GM18951 (cell line): ENCODE measurements around the gene NOPCHAP1.
"Not testable (repeated sequence)": the region's sequence is repeated elsewhere in the genome, so short reads cannot be mapped to it uniquely, and the experiment has no call there.

Source experiments
- POLR2A ChIP-seq: IDR thresholded peaks from 4 replicates; pipeline ENCODE4 v1.6.1; 2011; ENCODE audit warnings: mild to moderate bottlenecking; ENCODE audit not compliant: insufficient read length, insufficient read depth; ENCODE audit errors: extremely low read depth
- in situ Hi-C: fragments of 300-500 bp; cut with MboI; formaldehyde crosslinking; loops from one replicate; pipeline ENCODE4 v1.12.0; 2022; ENCODE audit warnings: low sequenced_read_pairs, mixed read lengths, inconsistent platforms; ENCODE audit not compliant: unreplicated experiment

The NOPCHAP1 gene

GRCh38 chr12:104986022-104986941, at the start of gene NOPCHAP1:
TSS of gene NOPCHAP1 (plus strand) at chr12:104986316. CDS start at chr12:104986353, 37 bp downstream.
- in situ Hi-C loops, result no loop called here
- peak; percentile 91 for TF ChIP-seq POLR2A

- in situ Hi-C loops, result no loop called here
- TF ChIP-seq POLR2A, result no peak
These were observed 47.7 kb upstream of the NOPCHAP1 start for GRCh38 chr12:104938371-104938770.

- no peak for TF ChIP-seq POLR2A
- in situ Hi-C loops, result no loop called here
These were observed 47.0 kb upstream of the NOPCHAP1 start for GRCh38 chr12:104939089-104939488.

- no peak for TF ChIP-seq POLR2A
- in situ Hi-C loops, result no loop called here
These were observed 44.7 kb upstream of the NOPCHAP1 start for GRCh38 chr12:104941454-104941853.

GRCh38 chr12:104942075-104942474, 44.0 kb upstream of the NOPCHAP1 start:
- TF ChIP-seq POLR2A, result no peak
- in situ Hi-C loops, result no loop called here

- in situ Hi-C loops, result not testable (repeated sequence)
These were observed 42.7 kb upstream of the NOPCHAP1 start for GRCh38 chr12:104943401-104943800.

- in situ Hi-C loops, result no loop called here
- no peak for TF ChIP-seq POLR2A
These were observed 41.9 kb upstream of the NOPCHAP1 start for GRCh38 chr12:104944252-104944651.

GRCh38 chr12:104948716-104949115, 37.4 kb upstream of the NOPCHAP1 start:
- in situ Hi-C loops, result not testable (repeated sequence)

GRCh38 chr12:104951759-104952509, 34.2 kb upstream of the NOPCHAP1 start:
- in situ Hi-C loops, result no loop called here
- TF ChIP-seq POLR2A, result no peak

- in situ Hi-C loops, result no loop called here
- TF ChIP-seq POLR2A, result no peak
These were observed 33.3 kb upstream of the NOPCHAP1 start for GRCh38 chr12:104952816-104953215.

GRCh38 chr12:104953323-104953722, 32.8 kb upstream of the NOPCHAP1 start:
- in situ Hi-C loops, result no loop called here
- TF ChIP-seq POLR2A, result no peak

- in situ Hi-C loops, result no loop called here
- TF ChIP-seq POLR2A, result no peak
These were observed 30.4 kb upstream of the NOPCHAP1 start for GRCh38 chr12:104955703-104956102.

- TF ChIP-seq POLR2A, result no peak
- in situ Hi-C loops, result no loop called here
These were observed 29.0 kb upstream of the NOPCHAP1 start for GRCh38 chr12:104956870-104957718.
